SW 1271 (cell line): ENCODE measurements around the gene H6PD.

Experiments used
- DNase-seq, 2 experiments: peaks; one replicate each; lab custom pipeline; 2025; lab: John Stamatoyannopoulos, UW

The H6PD gene

GRCh38 chr1:9317591-9318417 lies 83.2 kb downstream of the H6PD start:
- DNase-seq = no peak

- DNase-seq = no peak
These were observed 84.7 kb downstream of the H6PD start for GRCh38 chr1:9319208-9319788.

- DNase-seq = no peak
These were observed 85.4 kb downstream of the H6PD start for GRCh38 chr1:9319789-9320519.
